Adrenal gland (tissue), 12 donors: ENCODE measurements around the gene VAX1. TPM values are rescaled to one million over a fixed set of nuclear protein-coding genes. Genes with fewer than 3 reads are reported as not detected.

ENCODE experiments used
- DNase-seq, 7 donors: peaks; one replicate each; pipeline ENCODE4 v3.0.0-alpha.2; 2019 to 2020
- H3K27ac ChIP-seq, 5 donors: fragments of 200-600 bp; sonication (generic) in 4 of 5; 1 replicate in 3 of 5; 2 replicates in 2 of 5; pipeline versions ENCODE4 v1.5.1 to v1.8.0; 2016 to 2020; ENCODE audit warnings: mild to moderate bottlenecking in 1 of 5
- H3K27me3 ChIP-seq: fragments of 200-600 bp; 2 replicates; pipeline ENCODE4 v1.8.0; 2021
- H3K36me3 ChIP-seq, 2 donors: fragments of 200-600 bp; replicated peaks in 1 of 2; 1 replicate in 1 of 2; 2 replicates in 1 of 2; pipeline versions ENCODE4 v1.5.1 to v1.8.0; 2018 to 2022
- H3K4me1 ChIP-seq, 2 donors: fragments of 200-600 bp; replicated peaks in 1 of 2; 1 replicate in 1 of 2; 2 replicates in 1 of 2; pipeline versions ENCODE4 v1.5.1 to v1.8.0; 2018 to 2021
- H3K4me3 ChIP-seq, 4 donors: fragments of 200-600 bp; sonication (generic) in 3 of 4; one replicate each; pipeline ENCODE4 v1.5.1; 2016 to 2018
- H3K9me3 ChIP-seq, 3 donors: fragments of 200-600 bp; sonication (generic) in 1 of 3; replicated peaks in 1 of 3; 1 replicate in 2 of 3; 2 replicates in 1 of 3; pipeline versions ENCODE4 v1.5.1 to v1.8.0; 2016 to 2021
- POLR2A ChIP-seq, 2 donors: fragments of 450-650 bp; IDR thresholded peaks; one replicate each; pipeline ENCODE4 v1.6.1; 2017; ENCODE audit warnings: antibody characterized with exemption in 2 of 2, mild to moderate bottlenecking in 2 of 2, moderate library complexity in 1 of 2
- WGBS, 4 donors: extraction: QIAGEN DNeasy Blood & Tissue Kit in 2 of 4; methylation state at CpG; one replicate each; pipeline versions ENCODE4 v1.1.5 to v1.1.7; 2013 to 2017; 5-methylcytosine and 5-hydroxymethylcytosine counted together
- intact Hi-C, 2 donors: fragments of 100-400 bp; cut with DNase I; formaldehyde crosslinking; loops; one replicate each; pipeline versions ENCODE4 v1.14.1 to v1.15.0; 2022 to 2023
- polyA plus RNA-seq, 3 donors: library from polyadenylated mRNA; stranded (reverse); fragments of 200-250 nt in 2 of 3; fragments of 350-450 nt in 1 of 3; fragmentation: Illumina TruSeq in 1 of 3; extraction: RNeasy Lipid Tissue Mini Kit (QIAGEN cat#74804) in 1 of 3; gene quantifications; one replicate each; pipeline ENCODE4 v1.2.3, GENCODE V29; 2013 to 2014
- total RNA-seq, 9 donors: library from RNA; depleted of rRNA in 4 of 9; stranded (reverse); fragments of >200 nt in 4 of 9; fragments of 120-200 nt in 1 of 9; fragmentation: NEBNext Ultra II Directional in 1 of 9; extraction: Animal tissue kit (Norgen Biotek cat#: 25700) in 1 of 9; gene quantifications; one replicate each; pipeline versions ENCODE4 v1.1.0 to v1.2.4, GENCODE V29; 2013 to 2023
- TF ChIP-seq, protein P1 (sequence below), 6 experiments: fragments of 450-650 bp in 4 of 6; fragments of 200-600 bp in 2 of 6; sonication (generic) in 1 of 6; IDR thresholded peaks; 1 replicate in 5 of 6; 2 replicates in 1 of 6; pipeline versions ENCODE4 v1.5.1 to v1.8.0; 2016 to 2021; ENCODE audit warnings: antibody characterized with exemption in 6 of 6, mild to moderate bottlenecking in 2 of 6, moderate library complexity in 1 of 6
- donor health status: healthy with polysubstance abuse.
- donor health status: Bipolar disorder and iron deficiency.
- donor health status: DM: yes; HTN: yes; CAD: no.
- donor health status: DM: no; HTN: no; CAD: no.
- donor health status: DM: no; HTN: no; CAD: no.
- donor health status: DM: yes; HTN: yes; CAD: no.

Gene VAX1
- total and polyA plus RNA-seq, 12 donors: not detected

DNA sequence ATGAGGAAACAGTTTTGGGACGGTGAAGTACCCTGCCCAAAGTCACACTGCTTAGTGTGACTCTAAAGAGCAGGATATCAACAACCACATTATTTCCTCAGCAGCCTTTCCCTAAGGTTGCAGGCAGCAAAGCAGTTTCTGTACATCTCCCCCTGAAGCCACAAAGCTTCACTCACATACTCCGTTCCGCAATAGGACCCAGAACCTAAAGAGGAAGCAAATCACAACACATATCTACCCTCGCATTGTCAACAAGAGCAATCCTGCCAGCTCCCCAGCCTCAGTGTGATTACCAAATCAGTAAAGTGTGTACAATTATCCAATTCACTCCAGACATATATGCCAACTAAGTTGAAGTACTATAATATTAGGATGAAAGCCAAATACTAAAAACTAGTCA lies 30.8 kb downstream of the VAX1 start:
- WGBS, 4 donors: 45 to 66% (median 53%) methylated on average over 4 of the region's 4 CpGs
- Histone ChIP-seq H3K27me3 (no peaks in the 10 kb centered on the region), H3K36me3 (no peaks in the 10 kb centered on the region), H3K9me3 (no peaks in the 10 kb centered on the region), H3K4me1 (no peaks in the 10 kb centered on the region), H3K4me3 (no peak overlapping the region), H3K27ac (no peak overlapping the region)
- no peak for TF ChIP-seq POLR2A (IDR thresholded peaks at IDR 0.05)
- TF ChIP-seq, protein P1, sequence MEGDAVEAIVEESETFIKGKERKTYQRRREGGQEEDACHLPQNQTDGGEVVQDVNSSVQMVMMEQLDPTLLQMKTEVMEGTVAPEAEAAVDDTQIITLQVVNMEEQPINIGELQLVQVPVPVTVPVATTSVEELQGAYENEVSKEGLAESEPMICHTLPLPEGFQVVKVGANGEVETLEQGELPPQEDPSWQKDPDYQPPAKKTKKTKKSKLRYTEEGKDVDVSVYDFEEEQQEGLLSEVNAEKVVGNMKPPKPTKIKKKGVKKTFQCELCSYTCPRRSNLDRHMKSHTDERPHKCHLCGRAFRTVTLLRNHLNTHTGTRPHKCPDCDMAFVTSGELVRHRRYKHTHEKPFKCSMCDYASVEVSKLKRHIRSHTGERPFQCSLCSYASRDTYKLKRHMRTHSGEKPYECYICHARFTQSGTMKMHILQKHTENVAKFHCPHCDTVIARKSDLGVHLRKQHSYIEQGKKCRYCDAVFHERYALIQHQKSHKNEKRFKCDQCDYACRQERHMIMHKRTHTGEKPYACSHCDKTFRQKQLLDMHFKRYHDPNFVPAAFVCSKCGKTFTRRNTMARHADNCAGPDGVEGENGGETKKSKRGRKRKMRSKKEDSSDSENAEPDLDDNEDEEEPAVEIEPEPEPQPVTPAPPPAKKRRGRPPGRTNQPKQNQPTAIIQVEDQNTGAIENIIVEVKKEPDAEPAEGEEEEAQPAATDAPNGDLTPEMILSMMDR (IDR thresholded peaks at IDR 0.05): no peak
- intact Hi-C loops: no loop called here
- no peak for DNase-seq

DNA sequence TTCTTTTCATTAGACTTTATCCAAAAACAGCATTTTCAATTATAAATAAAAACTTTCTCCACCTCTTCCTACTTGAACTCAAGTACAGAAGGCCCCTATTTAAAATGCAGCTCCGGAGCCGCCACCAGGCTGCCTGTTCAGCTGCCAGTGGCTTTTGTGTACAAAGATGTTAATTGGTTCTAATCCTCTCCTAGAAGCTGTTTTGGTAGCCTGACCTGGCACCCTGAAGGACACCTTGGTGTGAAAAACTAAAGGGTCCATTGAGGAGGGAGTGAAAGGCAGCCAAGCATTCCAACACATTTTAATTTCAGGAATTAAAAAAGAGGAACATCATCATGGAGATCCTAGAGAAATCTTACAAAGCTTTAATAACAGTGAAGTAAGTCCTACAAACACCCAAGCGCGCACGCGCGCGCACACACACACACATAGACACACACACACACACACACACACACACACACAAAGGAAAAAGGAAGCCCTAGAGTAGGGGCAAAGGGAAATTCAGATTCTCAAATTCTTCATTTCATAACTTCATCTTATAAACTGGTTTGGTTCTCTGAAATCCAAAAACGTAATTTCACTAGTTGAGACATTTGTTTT lies 41.4 kb downstream of the VAX1 start:
- intact Hi-C loops: no loop called here
- H3K36me3 ChIP-seq: no peaks in the 10 kb centered on the region
- H3K27me3 ChIP-seq: peaks cover 4% of the 10 kb centered on the region
- H3K4me3 ChIP-seq: no peak overlapping the region
- H3K9me3 ChIP-seq: no peaks in the 10 kb centered on the region
- H3K4me1 ChIP-seq: no peaks in the 10 kb centered on the region
- H3K27ac ChIP-seq: no peak overlapping the region
- no peak for DNase-seq
- TF ChIP-seq POLR2A (IDR thresholded peaks at IDR 0.05): no peak
- 81 to 88% (median 85%) methylated on average over 9 of the region's 9 CpGs for WGBS, 4 donors

DNA sequence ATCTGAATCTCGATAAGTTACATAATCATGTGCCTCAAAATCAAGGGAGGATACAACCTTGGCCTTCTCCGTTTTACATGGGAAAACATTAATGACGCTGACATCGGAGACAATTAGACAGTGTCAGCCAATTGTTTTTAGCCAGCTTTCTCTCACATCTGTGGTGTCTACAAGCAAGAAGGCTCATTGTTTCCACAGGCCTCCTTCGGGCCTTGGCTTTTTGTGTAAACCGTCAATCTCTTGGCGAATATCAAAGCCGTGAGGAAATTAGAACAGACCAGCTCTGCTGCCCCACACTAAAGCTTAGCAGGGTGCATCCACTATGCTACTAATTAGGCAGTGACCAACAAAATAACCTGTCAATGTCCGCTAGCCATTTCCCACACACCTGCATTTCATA lies 43.2 kb downstream of the VAX1 start:
- Histone ChIP-seq H3K4me1 (no peaks in the 10 kb centered on the region), H3K27me3 (peaks cover 4% of the 10 kb centered on the region), H3K9me3 (no peaks in the 10 kb centered on the region), H3K27ac (no peak overlapping the region), H3K36me3 (no peaks in the 10 kb centered on the region), H3K4me3 (no peak overlapping the region)
- DNase-seq: no peak
- intact Hi-C loops: no loop called here
- 80 to 89% (median 84%) methylated on average over 9 of the region's 9 CpGs for WGBS, 4 donors
- no peak for TF ChIP-seq POLR2A (IDR thresholded peaks at IDR 0.05)
- TF ChIP-seq, protein P1 (IDR thresholded peaks at IDR 0.05): no peak

DNA sequence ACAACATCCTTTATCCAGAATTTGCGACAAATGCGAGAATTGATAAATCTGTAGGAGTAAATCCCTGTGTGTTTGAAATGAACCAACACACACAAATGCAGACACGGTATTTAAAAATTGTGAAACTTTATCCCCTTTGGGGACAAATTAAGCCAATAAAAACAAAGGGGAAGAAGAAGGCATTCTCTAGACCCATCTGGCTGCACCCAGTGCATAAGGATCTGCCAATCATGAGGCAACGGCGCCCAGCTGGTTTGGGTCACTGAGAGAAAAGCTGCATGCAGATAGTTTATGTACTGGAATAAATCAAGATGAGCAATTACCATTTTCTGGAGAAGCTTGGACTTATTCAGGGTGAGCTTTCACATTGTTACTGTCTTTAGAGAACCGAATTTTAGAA lies 45.7 kb downstream of the VAX1 start:
- no peak for DNase-seq
- intact Hi-C loops: no loop called here
- no peak for TF ChIP-seq POLR2A (IDR thresholded peaks at IDR 0.05)
- TF ChIP-seq, protein P1 (IDR thresholded peaks at IDR 0.05): no peak
- no peaks in the 10 kb centered on the region for H3K9me3 ChIP-seq
- H3K4me3 ChIP-seq: no peak overlapping the region
- WGBS, 4 donors: 70 to 74% (median 73%) methylated on average over 6 of the region's 6 CpGs
- H3K4me1 ChIP-seq: no peaks in the 10 kb centered on the region
- H3K27ac ChIP-seq: no peak overlapping the region
- H3K27me3 ChIP-seq: peaks cover 3% of the 10 kb centered on the region
- H3K36me3 ChIP-seq: no peaks in the 10 kb centered on the region

DNA sequence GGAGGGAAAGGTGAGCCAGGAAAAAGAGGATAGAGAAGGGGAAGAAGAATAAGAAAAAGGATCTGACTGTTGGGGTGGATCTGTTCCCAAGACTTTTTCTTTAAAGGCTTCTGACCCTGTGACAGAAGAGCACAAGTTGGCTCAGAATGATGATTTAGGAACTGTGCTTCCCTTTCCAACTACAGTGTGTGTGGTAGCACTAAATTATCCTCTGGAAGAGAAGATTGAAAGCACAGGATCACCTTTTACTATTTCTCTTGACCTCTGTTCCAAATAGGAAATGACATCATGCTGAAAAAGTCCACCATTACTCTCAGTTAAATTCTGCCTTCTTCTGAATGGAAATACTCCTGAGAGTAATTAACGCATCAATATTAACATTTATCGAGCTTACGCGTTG lies 47.2 kb downstream of the VAX1 start:
- Histone ChIP-seq H3K9me3 (no peaks in the 10 kb centered on the region), H3K4me3 (no peak overlapping the region), H3K36me3 (no peaks in the 10 kb centered on the region), H3K27ac (no peak overlapping the region), H3K27me3 (peaks cover 12% of the 10 kb centered on the region), H3K4me1 (no peaks in the 10 kb centered on the region)
- intact Hi-C loops: no loop called here
- TF ChIP-seq POLR2A (IDR thresholded peaks at IDR 0.05): no peak
- TF ChIP-seq, protein P1 (IDR thresholded peaks at IDR 0.05): no peak
- 82 to 87% (median 85%) methylated on average over 4 of the region's 4 CpGs for WGBS, 4 donors
- no peak for DNase-seq
